SIG-M5 treated with dmso at 0.1 percent for 504 hours (cell line): ENCODE measurements around the gene PARD3B.

Experiments used
- DNase-seq: peaks from one replicate; lab custom pipeline; 2025; ENCODE audit not compliant: unreplicated experiment; lab: John Stamatoyannopoulos, UW

Gene PARD3B

DNA sequence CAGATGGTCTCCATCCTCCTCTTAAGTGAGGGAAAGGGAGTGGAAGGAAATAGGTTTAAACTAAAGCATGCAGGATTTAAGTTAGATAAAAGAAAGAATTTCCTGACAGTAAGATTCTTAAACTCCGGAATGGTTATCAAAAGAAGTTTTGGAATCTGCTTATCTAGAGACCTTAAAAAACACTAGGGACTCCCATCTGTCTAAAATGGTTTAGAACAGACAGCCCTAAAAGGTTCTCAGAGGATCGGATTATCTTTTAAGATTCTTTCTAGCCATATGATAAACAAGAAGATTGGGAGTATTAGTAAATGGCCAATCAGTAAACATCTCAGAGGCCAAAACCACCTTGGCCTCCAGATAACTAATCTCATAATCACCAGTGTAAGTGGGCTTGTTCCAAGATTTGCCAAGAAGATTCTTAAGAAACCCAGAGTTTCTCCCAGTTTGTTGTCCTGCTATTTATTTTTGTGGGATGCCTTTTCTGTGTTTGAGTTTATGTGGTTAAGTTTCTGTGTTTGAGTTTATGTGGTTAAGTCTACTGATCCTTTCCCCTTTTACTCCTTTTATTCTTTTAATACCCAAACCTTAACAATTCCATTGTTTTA is 822.2 kb downstream of the PARD3B start:
- DNase-seq = no peak

DNA sequence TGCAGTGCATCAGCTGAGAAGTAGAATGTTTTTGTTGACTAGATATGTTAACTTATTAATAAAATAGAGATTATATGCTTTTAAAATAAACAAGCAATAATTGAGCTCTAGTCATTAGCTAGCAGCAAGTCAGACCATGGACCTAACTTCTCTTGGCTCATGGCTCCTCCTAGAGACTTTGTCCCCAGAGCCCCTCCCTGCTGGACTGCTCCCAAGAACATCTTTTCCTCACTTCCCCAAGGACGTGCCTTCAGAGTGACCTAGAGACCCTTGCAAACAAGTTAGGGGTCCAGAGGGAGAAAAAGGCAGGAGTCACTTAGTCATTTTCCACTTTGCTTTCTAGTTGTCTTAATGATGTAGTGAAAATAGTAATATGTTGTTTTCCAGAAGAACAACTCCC is 824.5 kb downstream of the PARD3B start:
- DNase-seq = no peak

DNA sequence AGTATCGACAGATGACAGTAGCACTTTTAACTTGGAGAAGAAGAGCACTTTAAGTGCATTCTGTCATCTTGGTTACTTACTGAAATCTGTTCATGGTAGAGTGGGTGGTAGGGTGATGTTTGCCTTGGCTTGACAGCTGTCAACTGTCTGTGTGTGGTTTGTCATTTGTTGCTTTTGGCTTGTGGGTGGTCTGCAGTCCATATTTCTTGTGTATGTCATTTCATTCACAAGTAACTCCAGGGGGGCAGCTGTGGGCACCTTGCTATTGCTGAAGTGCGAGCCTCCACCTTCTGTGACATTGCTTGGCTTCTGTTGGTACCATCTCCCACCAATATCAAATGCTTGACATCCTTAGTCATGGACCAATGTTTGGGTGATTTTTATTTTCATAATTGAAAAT is 825.5 kb downstream of the PARD3B start:
- no peak for DNase-seq

DNA sequence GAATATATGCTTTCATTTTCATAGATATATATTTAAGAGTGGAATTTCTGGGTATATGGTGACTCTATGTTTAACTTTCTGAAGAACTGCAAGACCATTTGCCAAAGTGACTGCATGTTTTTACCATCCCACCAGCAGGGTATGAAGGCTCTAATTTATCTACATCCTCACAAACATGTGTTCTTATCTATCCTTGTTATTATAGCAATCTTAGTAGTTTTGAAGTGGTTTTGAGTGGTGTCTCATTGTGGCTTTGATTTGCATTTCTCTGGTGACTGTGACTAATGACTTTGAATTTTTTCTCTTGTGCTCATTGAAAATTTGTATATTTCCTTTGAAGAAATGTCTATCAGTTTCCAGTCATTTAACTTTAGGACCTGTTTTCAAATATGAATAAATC is 826.9 kb downstream of the PARD3B start:
- no peak for DNase-seq

DNA sequence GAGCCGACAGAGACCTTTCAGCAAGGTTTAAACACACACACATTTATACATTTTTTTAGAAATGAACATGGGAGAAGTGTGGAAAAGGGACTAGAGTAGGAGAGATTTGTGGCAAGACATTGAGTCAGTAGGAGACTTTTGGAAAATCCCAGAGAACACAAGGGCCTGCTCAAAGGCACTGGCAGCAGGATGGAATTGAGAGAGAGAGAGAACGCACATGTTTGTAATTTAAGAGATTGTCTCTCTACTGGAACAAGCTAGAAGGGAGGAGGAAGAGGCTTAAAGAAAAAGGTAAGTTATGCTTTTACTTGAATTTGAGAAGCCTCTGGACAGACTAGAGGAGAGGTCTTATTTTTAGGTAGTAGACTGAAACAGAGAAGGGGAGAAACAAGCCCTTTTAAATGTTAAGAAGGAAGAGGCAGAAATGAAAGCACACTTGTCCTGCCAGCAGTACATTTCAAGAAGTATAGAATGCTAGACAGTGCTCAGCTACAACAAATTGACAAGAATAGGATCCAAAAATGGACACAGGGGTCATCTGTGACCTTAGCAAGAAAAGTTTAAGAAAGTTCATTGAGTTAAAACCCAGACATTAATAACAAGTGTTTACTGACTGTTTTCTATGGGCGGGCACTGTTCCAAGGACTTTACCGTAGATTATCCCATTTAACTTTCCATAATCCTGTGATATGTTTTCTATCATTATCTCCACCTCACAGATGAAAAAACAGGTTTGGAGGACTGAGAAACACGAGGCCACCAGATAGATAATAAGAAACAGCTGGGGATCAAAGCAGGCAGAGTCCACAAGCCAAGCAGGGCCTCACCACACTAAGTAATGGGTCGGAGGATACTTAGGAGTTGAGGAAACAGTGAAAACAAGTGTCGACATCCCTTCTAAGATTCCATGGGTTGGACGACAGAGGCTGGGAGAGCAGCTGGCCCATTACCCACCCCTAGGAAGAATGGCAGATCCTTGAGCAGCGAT is 830.5 kb downstream of the PARD3B start:
- DNase-seq = no peak

DNA sequence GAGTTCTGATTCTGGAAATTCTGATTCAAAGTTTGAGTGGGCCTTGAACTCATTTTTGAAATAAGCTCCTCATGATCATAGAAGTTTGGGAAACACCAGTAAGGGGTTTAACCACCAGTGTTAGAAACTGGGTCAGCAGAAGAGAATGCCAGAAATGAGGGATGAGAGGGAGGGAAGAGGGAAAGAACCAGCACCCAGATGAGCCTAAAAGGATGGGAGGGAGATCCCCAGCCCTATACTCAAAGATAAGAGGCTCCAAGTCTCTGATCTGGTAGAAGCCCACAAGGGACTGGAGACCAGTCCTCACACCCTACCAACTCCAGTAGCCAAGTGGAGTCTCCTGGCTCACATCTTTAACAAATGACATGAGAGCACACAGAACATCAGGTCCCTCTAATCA is 832.0 kb downstream of the PARD3B start:
- no peak for DNase-seq

DNA sequence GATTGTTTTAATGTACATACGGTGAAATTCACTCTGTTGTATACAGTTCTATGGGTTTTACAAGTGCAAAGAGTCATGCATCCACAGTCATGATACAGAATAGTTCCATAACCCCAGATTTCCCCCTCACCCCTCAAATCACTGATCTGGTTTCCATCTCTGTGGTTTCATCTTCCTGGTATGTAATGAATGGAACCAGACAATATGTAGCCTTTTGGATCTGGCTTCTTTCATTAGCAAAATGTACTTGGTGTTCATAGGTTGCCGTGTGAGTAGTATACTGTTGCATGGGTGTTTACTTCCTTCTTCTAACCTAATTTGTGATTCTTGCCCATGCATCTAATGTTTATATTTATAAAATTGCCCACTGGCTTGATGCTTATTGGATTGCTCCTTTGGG is 838.3 kb downstream of the PARD3B start:
- no peak for DNase-seq

DNA sequence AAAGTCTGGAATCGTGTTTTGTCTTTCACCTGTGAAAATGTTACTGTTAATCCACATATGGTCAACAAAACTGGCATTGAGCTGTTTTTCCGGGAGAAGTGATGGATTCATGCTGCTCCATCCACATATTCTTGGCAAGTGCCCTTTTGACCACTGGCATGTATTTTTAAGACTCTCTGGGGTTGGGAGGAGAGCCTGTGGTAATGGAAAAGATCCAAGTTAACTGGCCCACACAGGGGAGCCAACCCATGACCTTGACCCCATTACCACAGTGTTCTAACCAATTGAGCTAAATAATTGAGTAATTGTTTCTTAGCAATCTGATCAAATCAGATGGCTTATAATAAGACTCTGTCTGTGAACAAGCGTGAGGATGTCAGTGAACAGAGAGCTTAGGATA is 840.8 kb downstream of the PARD3B start:
- no peak for DNase-seq

DNA sequence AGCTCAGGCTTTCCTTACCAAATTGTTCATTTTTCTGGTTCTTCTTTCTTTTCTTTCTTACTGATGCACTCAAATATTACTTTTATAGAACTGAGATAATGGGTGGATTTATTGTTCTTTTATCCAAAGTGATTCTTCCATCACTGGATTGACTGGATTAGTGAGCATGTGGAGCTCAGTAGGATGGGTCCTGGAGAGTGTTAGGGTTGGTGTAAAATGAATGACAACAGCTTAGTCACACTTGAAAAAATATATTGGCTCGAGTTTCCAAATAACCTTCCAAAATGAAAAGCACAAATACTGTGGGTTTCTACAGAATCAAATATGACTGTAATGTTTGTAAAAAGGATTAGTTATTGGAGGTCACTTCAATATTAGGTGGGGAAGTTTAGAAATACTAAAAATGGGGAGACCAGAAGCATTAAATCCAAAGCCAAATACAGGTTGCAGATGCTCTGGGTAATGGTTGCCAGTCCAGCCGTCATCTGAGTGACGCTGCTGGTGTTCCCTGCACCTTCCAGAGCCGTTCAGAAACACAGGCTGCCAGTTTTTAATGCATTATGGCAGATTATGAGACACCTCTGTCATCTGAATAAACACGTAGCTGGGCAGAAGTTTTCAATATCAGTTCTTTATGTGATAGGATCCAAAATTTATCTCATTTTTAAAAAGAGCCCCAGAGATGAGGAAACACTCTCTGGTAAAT is 842.2 kb downstream of the PARD3B start:
- no peak for DNase-seq

DNA sequence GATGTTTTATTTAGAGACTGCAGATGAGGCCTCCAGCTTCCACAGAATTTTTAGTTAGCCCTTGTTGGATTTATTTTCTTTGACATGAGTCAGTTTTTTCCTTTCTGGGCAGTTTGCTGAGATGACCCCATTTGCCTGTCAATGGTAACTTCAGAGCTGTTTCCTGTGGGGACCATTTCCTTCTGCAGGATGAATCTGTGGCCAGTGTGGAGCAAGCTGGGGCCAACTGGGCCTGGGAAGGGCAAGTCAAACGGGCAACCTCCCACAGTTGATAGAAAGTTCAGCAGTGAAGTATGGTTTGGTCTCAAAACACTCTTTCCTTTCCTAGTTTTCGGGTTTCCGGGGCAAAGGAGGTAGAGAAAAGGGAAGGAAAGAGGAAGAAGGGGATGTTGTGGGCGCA is 845.6 kb downstream of the PARD3B start:
- no peak for DNase-seq

DNA sequence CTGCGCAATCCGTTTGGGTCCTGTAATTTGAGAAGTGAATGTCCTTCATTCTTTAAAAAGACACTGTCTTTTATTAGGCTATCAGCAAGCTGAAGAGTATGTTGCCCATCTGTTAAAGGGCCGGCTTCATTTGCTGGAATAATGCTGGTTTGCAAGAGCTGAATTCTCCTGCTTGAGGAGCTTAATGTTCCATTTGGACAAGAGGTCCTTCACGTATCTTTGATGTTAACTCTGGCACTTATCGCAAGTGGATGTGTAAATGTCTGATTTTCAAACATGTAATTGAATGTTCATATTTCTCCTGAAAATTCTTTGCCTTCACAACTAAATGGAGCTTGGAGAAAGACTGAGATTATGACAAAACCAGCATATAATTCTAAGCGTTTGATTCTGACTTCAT is 856.2 kb downstream of the PARD3B start:
- DNase-seq = no peak

DNA sequence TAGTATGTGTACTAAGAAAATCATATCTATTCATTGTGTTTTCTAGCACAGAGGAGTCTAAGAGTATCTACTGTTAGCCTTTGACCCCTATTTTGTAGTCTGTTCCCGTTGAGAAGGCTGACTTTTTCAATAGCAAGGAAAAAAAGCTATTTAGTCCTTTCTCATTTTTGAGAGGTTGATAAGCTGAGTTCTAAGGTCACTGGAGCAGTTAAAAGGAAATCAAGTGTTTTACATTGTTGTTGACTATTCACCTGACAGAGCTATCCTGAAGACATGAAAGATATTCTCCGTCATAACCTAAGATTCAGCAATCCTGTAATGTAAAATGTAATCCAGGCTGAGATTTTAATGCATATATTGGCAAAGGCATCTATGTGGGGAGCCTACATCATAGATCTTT is 856.7 kb downstream of the PARD3B start:
- no peak for DNase-seq

DNA sequence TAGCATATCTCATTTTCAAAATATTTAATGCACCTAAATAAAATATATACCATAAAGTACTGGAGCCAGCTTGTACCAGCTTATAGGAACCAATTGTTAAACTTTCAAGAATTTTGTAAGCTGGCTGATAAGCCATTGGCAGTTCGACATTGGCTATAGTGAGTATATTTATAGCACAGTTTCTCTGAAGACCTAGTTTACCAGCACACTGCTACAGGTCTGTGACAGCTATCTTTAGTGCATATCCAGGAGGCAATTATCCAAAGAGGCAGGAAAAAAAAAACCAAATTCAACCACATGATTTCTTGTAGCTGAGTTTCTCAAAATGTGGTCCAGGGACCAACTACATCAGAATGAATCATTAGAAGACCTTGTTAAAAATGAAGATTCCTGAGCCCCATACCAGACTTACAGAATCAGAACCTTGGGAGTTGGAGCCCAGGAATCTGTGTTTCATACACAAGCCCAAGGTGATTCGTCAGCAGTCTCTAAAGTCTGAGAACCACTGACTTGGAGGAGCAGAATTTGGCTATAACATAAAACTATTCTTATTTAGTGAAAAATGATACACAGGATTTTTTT is 858.1 kb downstream of the PARD3B start:
- DNase-seq = no peak

DNA sequence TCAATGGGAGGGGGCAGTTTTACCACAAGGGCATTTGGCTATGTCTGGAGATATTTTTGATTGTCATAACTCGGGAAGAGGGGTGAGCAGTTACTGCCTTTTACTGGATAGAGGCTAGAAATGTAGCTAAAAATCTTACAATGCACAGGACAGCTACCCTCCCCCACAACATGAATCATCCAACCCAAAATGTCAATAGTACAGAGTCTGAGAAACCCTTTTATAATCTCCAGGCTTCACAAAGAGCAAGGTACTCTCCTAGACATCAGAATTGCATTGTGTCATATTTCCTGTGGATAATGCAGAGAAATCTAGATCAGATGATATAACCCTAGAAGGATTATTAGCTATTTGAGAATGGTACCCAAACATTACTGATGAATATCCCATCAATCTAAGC is 859.9 kb downstream of the PARD3B start:
- DNase-seq = no peak

DNA sequence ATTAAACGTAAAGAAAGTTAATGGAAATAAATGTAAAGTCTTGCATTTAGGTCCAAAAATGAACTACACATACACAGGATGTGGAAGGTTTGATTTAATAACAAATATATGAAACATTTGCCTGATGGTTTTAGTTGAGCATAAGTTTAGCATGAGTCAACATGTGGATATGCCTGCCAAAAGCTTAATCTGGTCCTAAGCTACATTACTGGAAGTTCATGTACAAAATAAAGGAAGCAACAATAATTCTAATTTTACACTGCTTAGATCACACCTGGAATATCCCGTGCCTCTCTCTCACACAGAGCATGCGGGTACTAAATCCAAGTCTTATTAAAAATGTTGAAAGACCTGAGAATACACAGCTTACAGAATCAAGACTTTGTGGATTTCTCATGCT is 860.5 kb downstream of the PARD3B start:
- no peak for DNase-seq

DNA sequence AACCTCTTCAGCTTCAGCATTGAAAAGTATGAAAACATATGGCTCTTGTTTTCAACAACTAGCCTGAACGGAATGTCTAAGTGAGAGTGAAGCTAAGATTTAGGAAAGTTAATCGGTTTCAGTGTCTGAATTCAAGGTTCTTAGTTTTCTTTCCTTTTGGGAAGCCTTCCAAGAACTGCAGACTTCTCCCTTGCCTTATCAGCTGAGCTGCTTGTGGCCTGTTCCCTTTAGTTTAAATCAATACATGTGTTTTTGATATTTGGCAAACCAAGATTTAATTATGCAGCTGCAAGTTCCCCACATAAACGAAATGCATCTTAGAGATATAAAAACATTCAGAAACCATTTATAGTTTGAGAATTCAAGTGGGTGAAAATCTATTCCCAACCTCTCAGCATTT is 862.7 kb downstream of the PARD3B start:
- no peak for DNase-seq

DNA sequence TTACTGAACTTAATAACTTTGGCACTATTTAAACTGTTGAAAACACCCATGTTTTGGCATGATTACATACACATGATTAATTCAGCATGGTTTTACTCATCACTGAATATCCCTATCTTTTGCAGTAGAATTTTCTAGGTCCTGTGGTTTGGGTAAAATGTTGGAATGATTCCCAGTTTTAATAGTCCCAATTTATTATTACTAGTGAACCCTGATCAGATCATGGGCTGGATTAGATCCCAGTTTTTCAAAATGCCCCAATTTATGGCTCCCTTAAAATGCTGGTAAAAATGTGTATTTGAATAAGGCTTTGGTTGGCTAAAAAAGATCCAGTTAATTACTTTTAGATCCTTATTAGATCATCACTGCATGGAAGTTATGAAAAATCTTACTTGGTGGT is 863.4 kb downstream of the PARD3B start:
- DNase-seq = no peak

DNA sequence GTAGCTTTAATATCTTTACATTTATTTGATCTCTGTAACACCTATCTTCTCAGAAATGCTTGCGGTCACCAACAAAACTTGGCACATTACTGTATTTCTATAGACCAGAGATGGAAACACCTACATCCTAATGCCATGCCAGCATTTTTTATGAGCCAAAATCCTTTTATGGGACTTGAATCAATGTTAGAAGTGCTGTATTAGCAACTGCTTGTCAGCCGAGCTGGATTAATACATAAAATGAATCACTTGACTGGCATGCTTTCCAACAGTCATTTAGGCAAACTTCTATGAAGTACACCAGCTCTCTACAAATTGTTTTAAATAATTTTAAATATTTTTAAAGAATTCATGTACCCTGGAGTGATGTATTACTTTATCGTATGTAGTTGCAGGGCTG is 864.1 kb downstream of the PARD3B start:
- no peak for DNase-seq

DNA sequence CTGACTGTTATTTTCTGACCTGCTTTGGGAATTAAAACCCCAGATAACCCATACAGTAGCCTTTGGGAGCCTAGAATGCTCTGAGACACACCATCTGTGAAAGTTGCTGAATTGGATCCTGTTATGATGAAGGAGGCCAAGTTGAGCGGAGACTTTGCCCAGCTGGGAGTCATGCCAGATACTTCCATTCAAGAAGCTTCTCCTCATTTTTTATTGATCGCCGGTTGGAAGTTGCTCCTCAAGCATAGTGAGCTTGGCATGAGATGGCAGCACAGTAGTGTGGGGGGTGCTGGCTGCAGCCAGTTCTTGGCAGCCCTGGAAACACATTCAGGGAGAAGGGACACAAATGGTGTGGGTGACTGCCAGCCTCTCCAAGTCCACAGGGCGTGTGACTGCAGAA is 866.3 kb downstream of the PARD3B start:
- no peak for DNase-seq

DNA sequence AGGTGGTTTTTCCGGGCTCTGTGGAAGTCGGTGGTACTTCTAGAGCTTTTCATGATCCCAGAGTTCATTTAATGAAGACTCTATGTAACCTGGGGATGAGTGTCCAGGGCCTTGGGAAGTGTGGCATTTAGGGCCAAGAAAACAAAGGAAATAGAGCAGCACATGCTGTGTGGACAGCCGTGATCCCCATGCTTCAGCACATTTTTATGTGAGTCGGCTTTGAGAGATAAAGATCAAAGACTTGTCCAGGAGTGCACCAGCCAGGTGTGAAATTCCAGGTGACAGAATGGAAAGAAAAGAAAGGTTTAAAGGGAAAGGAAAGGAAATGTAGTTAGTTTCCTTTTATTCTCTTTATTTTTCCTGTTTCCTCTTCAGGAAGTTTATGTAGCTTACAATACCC is 879.1 kb downstream of the PARD3B start:
- no peak for DNase-seq

DNA sequence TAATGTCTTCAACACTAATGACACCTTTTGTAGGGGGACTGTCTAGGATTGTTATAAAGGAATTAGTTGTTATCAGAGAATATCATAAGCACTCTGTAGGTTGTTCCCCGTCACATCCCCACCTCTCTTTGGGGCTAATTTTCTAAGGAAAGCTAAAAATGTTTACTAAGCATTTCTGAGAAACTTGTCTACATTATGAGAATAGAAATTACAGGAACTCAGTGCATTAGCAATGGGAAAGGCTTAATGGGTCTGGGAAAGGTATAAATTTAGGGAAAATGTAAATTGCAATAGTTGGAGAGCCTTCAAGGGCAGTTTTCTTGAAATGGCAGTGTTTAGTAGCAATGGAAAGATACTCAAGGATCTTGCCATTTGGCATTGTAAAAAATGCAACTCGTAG is 879.8 kb downstream of the PARD3B start:
- no peak for DNase-seq

DNA sequence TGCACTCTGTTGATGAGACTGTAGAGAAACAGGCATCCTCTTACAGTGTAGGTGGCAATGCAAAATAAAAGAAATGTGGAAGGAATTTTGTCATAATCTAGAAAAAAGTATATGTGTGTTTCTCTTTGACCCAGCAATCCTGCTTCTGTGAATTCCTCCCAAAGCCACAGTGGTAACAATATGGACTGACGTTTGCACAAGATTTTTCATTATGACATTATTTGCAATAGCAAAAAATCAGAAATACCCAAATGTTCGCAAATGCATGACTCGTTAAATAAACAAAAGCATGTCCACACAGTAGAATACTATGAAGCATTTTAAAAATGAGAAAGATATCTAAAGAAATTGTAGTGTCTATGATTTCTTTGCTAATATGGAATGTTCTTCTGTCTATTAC is 881.8 kb downstream of the PARD3B start:
- DNase-seq = no peak
